Measurements from ENCODE around the gene STK40.

DNA sequence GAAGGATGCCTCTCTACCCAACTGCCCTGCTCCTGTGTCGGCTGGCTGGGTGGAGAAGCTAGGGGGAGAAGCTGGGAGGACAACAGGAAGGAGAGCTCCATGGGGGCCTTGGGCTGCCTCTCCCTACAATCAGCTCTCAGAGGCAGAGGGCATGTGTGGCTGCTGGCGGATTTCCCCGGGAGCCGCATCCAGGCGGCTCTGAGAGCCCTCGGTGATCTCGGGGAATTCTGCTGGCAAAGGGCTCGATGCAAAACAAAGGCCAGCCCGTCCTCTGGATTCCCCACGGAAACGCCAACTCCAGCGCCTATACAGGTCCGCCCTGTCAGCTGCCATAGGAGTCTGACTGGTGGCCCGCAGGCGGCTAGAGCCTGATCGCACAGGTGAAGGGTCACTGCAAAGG, 35.9 kb downstream of the STK40 start:
- TF ChIP-seq CTCF (IDR thresholded peaks at IDR 0.05) = no peak
- TF ChIP-seq TCF7L2 (IDR thresholded peaks at IDR 0.05; ENCODE audit: low read depth, low read length) = no peak
- TF ChIP-seq POLR2AphosphoS5 (IDR thresholded peaks at IDR 0.05; ENCODE audit: low read depth, low read length) = no peak

Data from Panc1 (cell line).